Frontal cortex (tissue), 4 donors: ENCODE measurements around the gene NEK7. TPM values are rescaled to one million over a fixed set of nuclear protein-coding genes. Genes with fewer than 3 reads are reported as not detected.
A peak's percentile ranks its signal among the peaks of the same experiment; 100 is the strongest.
"Not testable (repeated sequence)": the region's sequence is repeated elsewhere in the genome, so short reads cannot be mapped to it uniquely, and the experiment has no call there.

Experiments used
- DNase-seq, 2 donors: peaks; one replicate each; pipeline ENCODE4 v3.0.0; 2012; ENCODE audit warnings: low spot score in 2 of 2
- FAIRE-seq: peaks from 2 replicates; lab custom pipeline; 2012; peaks lifted over from hg19 to GRCh38; lab: Jason Lieb, UNC
- total RNA-seq: library from RNA; depleted of rRNA; stranded (reverse); fragments of >200 nt; gene quantifications from one replicate; pipeline ENCODE4 v1.2.3, GENCODE V29; 2014
- donor health status: control.
- donor health status: control.
- donor health status: control.

The NEK7 gene
- total RNA-seq: 15.1 TPM

- FAIRE-seq (no peak), DNase-seq (peak; percentile 75 to 81)
Observed at GRCh38 chr1:198156745-198157240, at the start of gene NEK7. Gene NEK7 (plus strand): TSS chr1:198156998. CDS start chr1:198232581, 75,583 bp downstream.

GRCh38 chr1:198107091-198107501 lies 49.7 kb upstream of the NEK7 start:
- FAIRE-seq (no peak), DNase-seq (no peak)

DNA sequence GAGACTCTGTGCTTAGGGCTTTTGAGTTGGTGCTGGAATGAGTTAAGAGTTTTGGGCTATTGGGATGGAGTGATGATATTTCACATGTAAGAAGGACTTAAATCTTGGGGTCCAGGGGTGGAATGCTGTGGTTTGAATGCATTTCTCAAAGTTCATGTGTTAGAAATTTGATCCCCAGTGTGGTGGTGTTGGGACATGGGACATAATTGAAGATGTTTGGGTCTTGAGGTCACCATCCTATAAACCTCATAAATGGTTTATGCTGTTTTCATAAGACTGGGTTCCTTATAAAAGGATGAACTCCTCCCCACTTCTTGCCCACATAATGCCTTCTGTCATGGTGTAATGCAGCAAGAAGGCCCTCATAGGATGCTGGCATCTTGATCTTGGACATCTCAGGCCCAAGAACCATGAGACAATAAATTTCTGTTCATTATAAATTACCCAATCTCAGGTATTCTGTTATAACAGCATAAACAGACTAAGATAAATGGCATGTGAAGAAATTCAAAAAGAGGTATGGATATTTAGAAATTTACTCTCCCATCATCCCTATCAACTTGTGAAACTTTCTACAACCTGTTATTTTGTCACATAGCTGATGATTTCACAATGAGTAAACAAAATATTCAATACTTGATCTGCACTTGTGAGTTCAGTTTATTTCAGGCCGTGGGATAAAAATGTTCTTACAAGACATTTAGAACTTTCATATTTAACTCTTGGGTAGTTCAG lies 48.0 kb upstream of the NEK7 start:
- FAIRE-seq: no peak
- DNase-seq: no peak

DNA sequence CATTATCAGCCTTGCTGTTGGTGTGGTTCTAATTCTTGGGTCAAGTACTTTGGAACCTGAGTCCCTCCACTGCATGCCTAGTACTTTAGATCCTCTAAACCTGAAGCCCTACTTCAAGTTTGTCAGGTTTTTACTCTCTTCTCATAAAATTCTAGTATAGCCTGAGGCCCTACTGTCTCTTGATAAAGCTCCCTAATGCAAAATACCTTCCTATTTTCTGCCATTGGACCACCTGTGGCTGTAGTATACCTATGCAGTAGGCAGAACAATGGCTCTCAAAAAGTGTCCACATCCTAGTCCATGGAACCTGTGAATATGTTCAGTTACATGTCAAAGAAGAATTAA lies 47.5 kb upstream of the NEK7 start:
- FAIRE-seq: no peak

DNA sequence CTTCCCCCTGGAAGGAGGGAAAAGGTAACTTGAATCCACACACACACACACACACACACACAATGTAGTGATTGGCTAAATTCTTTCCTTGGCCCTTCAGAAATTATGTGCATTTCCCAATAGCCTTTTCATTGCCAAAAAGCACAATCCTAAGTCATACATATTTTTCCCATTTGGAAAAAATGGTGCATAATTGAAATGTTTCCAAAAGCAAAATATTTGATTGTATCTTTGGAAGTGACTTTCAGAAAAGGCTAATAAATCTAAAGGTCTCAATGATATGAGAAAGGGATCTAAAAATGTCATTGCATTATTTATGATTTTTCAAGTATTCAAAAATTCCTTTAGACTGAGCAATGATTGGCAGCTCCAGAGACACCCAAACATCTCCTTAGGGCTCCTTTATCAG lies 43.5 kb upstream of the NEK7 start:
- no peak for FAIRE-seq
- DNase-seq: no peak

More for the DNA sequence above, 47.5 kb upstream of the NEK7 start:
- DNase-seq: no peak

- DNase-seq: no peak
- FAIRE-seq: no peak
Observed at GRCh38 chr1:198116069-198116468, 40.7 kb upstream of the NEK7 start.

- no peak for DNase-seq
- no peak for FAIRE-seq
Observed at GRCh38 chr1:198116469-198116868, 40.3 kb upstream of the NEK7 start.

DNA sequence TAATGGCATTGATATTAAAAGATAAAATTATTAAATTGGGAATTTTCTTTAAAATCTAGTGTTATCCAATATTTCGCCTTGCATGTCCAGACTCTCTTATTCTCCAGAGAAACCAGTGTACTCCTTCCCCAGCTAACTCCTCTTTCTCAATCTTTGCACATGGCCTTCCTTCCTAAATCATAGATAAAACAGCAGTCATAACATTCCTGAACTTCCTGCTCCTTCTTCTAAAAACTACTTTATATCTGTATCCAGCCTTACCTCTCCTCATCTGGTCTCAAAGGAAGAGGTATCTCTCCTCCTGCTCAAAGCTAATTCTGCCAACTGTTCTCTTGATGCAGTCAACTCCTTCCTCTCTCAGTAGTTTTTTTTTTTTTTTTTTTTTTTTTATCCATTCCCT lies 39.5 kb upstream of the NEK7 start:
- no peak for FAIRE-seq

GRCh38 chr1:198118134-198118533 lies 38.7 kb upstream of the NEK7 start:
- FAIRE-seq (no peak), DNase-seq (no peak)

More for the DNA sequence above, 39.5 kb upstream of the NEK7 start:
- no peak for DNase-seq

- DNase-seq (no peak), FAIRE-seq (no peak)
Observed at GRCh38 chr1:198119906-198120305, 36.9 kb upstream of the NEK7 start.

DNA sequence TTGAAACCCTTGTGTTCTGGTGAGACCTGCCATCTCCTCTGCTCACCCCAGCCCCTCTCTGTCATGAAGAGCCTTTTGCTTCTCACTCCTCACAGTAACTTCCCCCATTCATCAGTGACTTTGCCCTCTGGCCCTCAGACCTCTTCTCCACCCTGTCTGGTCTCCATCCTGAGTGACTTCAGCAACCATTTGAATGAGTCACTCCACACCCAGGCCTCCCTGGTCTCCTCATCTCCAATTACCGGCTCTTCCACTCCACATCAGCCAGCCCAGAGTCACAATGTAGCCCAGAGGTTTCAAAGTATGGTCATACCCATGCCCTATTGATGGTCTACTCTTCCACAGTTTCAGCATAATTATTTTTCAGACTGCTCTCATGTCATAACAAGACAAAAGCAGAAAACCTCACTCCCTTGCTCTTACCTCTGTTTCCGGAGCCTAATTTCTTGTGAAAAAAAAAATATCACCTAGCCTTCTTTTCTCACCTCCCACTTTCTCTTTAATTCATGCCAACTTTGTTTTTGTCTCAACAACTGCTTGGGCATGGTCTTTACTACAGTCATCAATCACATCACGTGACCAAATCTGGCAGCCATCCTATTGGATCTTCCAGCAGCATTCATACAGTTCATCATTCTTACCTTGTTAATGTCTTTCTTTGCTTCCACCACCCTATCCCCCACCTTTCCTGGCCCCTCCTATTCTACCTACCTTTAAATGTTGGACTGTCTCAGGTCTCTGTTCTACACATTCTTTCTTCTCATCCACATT lies 35.6 kb upstream of the NEK7 start:
- no peak for DNase-seq
- no peak for FAIRE-seq

- FAIRE-seq (no peak), DNase-seq (no peak)
Observed at GRCh38 chr1:198122693-198123092, 34.1 kb upstream of the NEK7 start.

GRCh38 chr1:198123133-198123532 lies 33.7 kb upstream of the NEK7 start:
- DNase-seq (no peak), FAIRE-seq (no peak)

GRCh38 chr1:198124673-198125072 lies 32.1 kb upstream of the NEK7 start:
- FAIRE-seq (no peak), DNase-seq (no peak)

DNA sequence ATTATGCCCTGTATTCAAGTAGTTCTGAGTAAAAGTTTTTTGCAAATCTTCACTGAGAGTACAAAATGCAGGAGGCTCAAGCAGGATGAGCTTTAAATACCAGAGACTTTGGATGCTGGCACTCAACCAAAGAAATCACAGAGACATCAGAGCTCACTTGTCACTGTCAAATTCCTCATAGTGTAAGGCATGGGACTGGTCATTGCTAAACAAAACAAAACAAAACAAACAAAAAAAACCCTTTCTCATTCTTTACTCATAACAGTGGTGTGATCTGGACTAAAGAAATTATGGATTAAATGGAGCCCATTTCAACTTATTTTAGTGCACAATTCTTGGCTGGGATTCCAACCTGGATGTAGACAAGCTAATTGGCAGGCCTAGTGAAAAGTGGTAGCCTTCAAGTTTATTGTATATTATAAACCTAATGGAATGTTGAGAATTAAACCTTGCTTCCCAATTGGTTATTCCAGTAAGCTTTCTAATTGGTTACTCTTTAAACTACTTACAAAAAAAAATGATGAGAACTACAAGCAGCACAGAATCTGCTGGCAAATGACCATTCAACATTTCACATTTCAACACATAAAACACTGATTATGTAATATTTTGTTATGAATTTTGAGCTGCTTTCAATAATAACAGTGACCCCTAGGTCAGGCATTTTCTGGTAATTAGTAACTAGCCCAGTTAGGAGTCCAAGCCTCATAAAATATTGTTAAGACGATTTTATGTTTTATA lies 30.6 kb upstream of the NEK7 start:
- no peak for FAIRE-seq

GRCh38 chr1:198128533-198128932 lies 28.3 kb upstream of the NEK7 start:
- FAIRE-seq (no peak), DNase-seq (no peak)

More for the DNA sequence above, 30.6 kb upstream of the NEK7 start:
- no peak for DNase-seq

DNA sequence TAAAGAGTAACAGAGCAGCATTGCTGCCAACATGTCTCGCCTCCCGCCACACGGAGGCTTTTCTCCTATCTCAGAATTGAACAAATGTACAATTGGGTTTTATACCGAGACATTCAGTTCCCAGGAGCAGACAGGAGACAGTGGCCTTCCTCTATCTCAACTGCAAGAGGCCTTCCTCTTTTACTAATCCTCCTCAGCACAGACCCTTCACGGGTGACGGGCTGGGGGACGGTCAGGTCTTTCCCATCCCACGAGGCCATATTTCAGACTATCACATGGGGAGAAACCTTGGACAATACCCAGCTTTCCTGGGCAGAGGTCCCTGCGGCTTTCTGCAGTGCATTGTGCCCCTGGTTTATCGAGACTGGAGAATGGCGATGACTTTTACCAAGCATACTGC lies 26.7 kb upstream of the NEK7 start:
- not testable (repeated sequence) for FAIRE-seq

DNA sequence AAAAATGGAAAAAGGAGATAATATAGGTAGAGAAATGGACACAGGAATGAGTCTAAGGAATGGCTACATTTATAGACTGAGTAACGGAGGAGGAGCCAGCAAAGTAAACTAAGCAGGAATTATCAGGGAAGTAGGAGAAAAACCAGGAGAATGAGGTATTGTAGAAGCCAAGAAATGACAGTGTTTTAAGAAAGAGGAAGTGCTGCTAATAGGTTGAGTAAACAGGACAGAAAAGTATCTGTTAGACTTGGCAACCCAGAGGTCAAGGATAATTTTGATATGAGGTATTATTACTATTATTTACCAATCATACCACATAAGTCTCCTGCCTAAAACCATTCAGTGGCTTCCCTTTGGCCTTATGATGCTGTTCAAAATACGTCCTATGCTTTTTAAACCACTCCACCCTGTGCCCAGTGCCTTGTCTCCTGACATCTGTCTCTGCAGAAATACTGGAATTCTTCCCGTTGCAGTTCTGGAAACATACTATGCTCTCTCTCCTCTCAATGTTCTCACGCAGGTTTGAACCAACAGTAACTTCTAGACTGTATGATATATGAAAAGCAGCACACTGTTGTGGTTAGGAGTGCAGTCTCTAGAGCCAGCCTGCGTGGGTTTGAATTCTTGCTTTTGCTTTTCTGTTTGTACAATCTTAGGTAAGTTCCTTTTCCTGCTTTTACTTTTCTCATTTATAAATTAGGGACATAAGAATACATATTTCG lies 24.6 kb upstream of the NEK7 start:
- no peak for DNase-seq
- FAIRE-seq: no peak

More for the DNA sequence above, 26.7 kb upstream of the NEK7 start:
- not testable (repeated sequence) for DNase-seq

GRCh38 chr1:198134252-198134651 lies 22.5 kb upstream of the NEK7 start:
- FAIRE-seq: no peak

GRCh38 chr1:198135366-198135765 lies 21.4 kb upstream of the NEK7 start:
- DNase-seq (no peak), FAIRE-seq (no peak)

More at GRCh38 chr1:198134252-198134651, 22.5 kb upstream of the NEK7 start:
- no peak for DNase-seq
